ENCODE measurements around the gene CXCR4. TPM values are rescaled to one million over a fixed set of nuclear protein-coding genes. Genes with fewer than 3 reads are reported as not detected.
A peak's percentile ranks its signal among the peaks of the same experiment; 100 is the strongest.

CXCR4 gene
- polyA plus RNA-seq, 1 donor from 2014 or later: 0.50 TPM

GRCh38 chr2:136069773-136070172 lies 48.2 kb downstream of the CXCR4 start:
- TF ChIP-seq EP300 (conservative IDR thresholded peaks at IDR 0.05; ENCODE audit: poor library complexity, severe bottlenecking) (no peak), REST (IDR thresholded peaks at IDR 0.05; ENCODE audit: borderline replicate concordance) (no peak), POLR2AphosphoS5 (IDR thresholded peaks at IDR 0.05) (no peak), CTCF (IDR thresholded peaks at IDR 0.05; ENCODE audit: poor library complexity, severe bottlenecking) (no peak), TAF1 (IDR thresholded peaks at IDR 0.05; ENCODE audit: low read depth) (no peak), RAD21 (conservative IDR thresholded peaks at IDR 0.05) (no peak), EZH2 (IDR thresholded peaks at IDR 0.05; ENCODE audit: borderline replicate concordance, insufficient read depth, low read length, poor library complexity, severe bottlenecking) (no peak), MXI1 (conservative IDR thresholded peaks at IDR 0.05; ENCODE audit: poor library complexity, severe bottlenecking) (no peak), SMC3 (conservative IDR thresholded peaks at IDR 0.05; ENCODE audit: poor library complexity) (no peak)
- Histone ChIP-seq H3K36me3 (ENCODE audit: insufficient read depth, low read length) (no peaks in the 10 kb centered on the region), H3K27ac (ENCODE audit: low read length) (no peak overlapping the region), H3K4me3 (ENCODE audit: low read length) (no peak overlapping the region), H3K27me3 (ENCODE audit: insufficient read depth, low read depth, low read length) (no peaks in the 10 kb centered on the region), H3F3A (ENCODE audit: insufficient read depth, low read length, poor library complexity, severe bottlenecking) (no peaks in the 10 kb centered on the region), H3K9me2 (ENCODE audit: insufficient read depth, low read length) (no peaks in the 10 kb centered on the region), H3K4me2 (ENCODE audit: low read length) (no peak overlapping the region), H2AFZ (ENCODE audit: low read depth, low read length) (no peak overlapping the region), H3K79me2 (replicated peaks; ENCODE audit: insufficient read depth, low read length) (no peaks in the 10 kb centered on the region), H3K9me3 (ENCODE audit: low read length) (no peaks in the 10 kb centered on the region), H3K9ac (ENCODE audit: low read length) (no peak overlapping the region), H4K20me1 (ENCODE audit: insufficient read depth) (no peaks in the 10 kb centered on the region)

- H3K4me3 ChIP-seq (ENCODE audit: low read length): no peak overlapping the region
- H2AFZ ChIP-seq (ENCODE audit: low read depth, low read length): no peak overlapping the region
- TF ChIP-seq EZH2 (IDR thresholded peaks at IDR 0.05; ENCODE audit: borderline replicate concordance, insufficient read depth, low read length, poor library complexity, severe bottlenecking) (no peak), MXI1 (conservative IDR thresholded peaks at IDR 0.05; ENCODE audit: poor library complexity, severe bottlenecking) (no peak), SMC3 (conservative IDR thresholded peaks at IDR 0.05; ENCODE audit: poor library complexity) (no peak), REST (IDR thresholded peaks at IDR 0.05; ENCODE audit: borderline replicate concordance) (no peak), EP300 (conservative IDR thresholded peaks at IDR 0.05; ENCODE audit: poor library complexity, severe bottlenecking) (no peak), POLR2AphosphoS5 (IDR thresholded peaks at IDR 0.05) (no peak), TAF1 (IDR thresholded peaks at IDR 0.05; ENCODE audit: low read depth) (no peak), CTCF (IDR thresholded peaks at IDR 0.05; ENCODE audit: poor library complexity, severe bottlenecking) (no peak), RAD21 (conservative IDR thresholded peaks at IDR 0.05) (no peak)
Measured at GRCh38 chr2:136068581-136069227, 49.2 kb downstream of the CXCR4 start.

More at GRCh38 chr2:136068581-136069227, 49.2 kb downstream of the CXCR4 start:
- Histone ChIP-seq H3K9me2 (ENCODE audit: insufficient read depth, low read length) (no peaks in the 10 kb centered on the region), H3F3A (ENCODE audit: insufficient read depth, low read length, poor library complexity, severe bottlenecking) (no peaks in the 10 kb centered on the region), H3K27me3 (ENCODE audit: insufficient read depth, low read depth, low read length) (no peaks in the 10 kb centered on the region), H3K27ac (ENCODE audit: low read length) (peak overlapping the region; percentile 26), H4K20me1 (ENCODE audit: insufficient read depth) (no peaks in the 10 kb centered on the region), H3K9me3 (ENCODE audit: low read length) (no peaks in the 10 kb centered on the region), H3K9ac (ENCODE audit: low read length) (no peak overlapping the region), H3K36me3 (ENCODE audit: insufficient read depth, low read length) (no peaks in the 10 kb centered on the region), H3K79me2 (replicated peaks; ENCODE audit: insufficient read depth, low read length) (no peaks in the 10 kb centered on the region), H3K4me2 (ENCODE audit: low read length) (no peak overlapping the region)
